HepG2 (cell line): ENCODE data around the gene AFG1L. TPM values are rescaled to one million over a fixed set of nuclear protein-coding genes. Genes with fewer than 3 reads are reported as not detected.

ENCODE experiments used
- MIXL1 ChIP-seq: IDR thresholded peaks from 2 replicates; pipeline ENCODE4 v1.6.1; 2016
- NFYB ChIP-seq: sonication (generic); formaldehyde crosslinking; IDR thresholded peaks from 2 replicates; pipeline ENCODE4 v1.4.0; 2020; ENCODE audit warnings: missing genetic modification reagents
- ZKSCAN1 ChIP-seq: fragments of 150-350 bp; IDR thresholded peaks from 2 replicates; pipeline ENCODE4 v1.6.1; 2014; ENCODE audit warnings: low read length
- polyA plus RNA-seq, 8 experiments: library from polyadenylated mRNA; depleted of rRNA in 3 of 8; stranded (reverse) in 7 of 8; unstranded in 1 of 8; fragments of >200 nt; fragmentation: Illumina TruSeq in 4 of 8; extraction: Trizol in 4 of 8; gene quantifications; 2 replicates each; pipeline versions ENCODE4 v1.2.1 to v1.2.3, GENCODE V29; 2011 to 2016; ENCODE audit warnings: low read depth in 4 of 8, missing spikeins in 1 of 8, mixed read lengths in 1 of 8; ENCODE audit not compliant: insufficient read depth in 1 of 8
- total RNA-seq, 5 experiments: library from RNA; depleted of rRNA; stranded (reverse); fragments of >200 nt; fragmentation: Illumina TruSeq; extraction: Trizol; gene quantifications; 2 replicates each; pipeline ENCODE4 v1.2.3, GENCODE V29; 2016; ENCODE audit warnings: low read depth in 1 of 5
- TF ChIP-seq, protein P1 (sequence below): sonication (generic); formaldehyde crosslinking; IDR thresholded peaks from 2 replicates; pipeline ENCODE4 v1.4.0; 2020; ENCODE audit warnings: mild to moderate bottlenecking, missing genetic modification reagents
- TF ChIP-seq, protein P2 (sequence below): sonication (generic); formaldehyde crosslinking; IDR thresholded peaks from 2 replicates; pipeline ENCODE4 v1.8.1; 2023; ENCODE audit warnings: mild to moderate bottlenecking, inconsistent platforms, moderate library complexity, missing genetic modification reagents, borderline replicate concordance
- TF ChIP-seq, protein P3 (sequence below): IDR thresholded peaks from 2 replicates; pipeline ENCODE4 v1.6.1; 2012; ENCODE audit warnings: inconsistent platforms
- TF ChIP-seq, protein P4 (sequence below): sonication (generic); formaldehyde crosslinking; IDR thresholded peaks from 2 replicates; pipeline ENCODE4 v1.4.0; 2020; ENCODE audit warnings: missing genetic modification reagents
- TF ChIP-seq, protein P5 (sequence below): sonication (generic); formaldehyde crosslinking; conservative IDR thresholded peaks from 2 replicates; pipeline ENCODE4 v1.8.0; 2022; ENCODE audit warnings: mild to moderate bottlenecking, moderate library complexity, missing genetic modification reagents

Gene AFG1L
- total and polyA plus RNA-seq, 2 of the 13 experiments (the other 11 are each of a cell fraction or from before 2014, with no cell fraction given), result 3.1 to 14.0 TPM

DNA sequence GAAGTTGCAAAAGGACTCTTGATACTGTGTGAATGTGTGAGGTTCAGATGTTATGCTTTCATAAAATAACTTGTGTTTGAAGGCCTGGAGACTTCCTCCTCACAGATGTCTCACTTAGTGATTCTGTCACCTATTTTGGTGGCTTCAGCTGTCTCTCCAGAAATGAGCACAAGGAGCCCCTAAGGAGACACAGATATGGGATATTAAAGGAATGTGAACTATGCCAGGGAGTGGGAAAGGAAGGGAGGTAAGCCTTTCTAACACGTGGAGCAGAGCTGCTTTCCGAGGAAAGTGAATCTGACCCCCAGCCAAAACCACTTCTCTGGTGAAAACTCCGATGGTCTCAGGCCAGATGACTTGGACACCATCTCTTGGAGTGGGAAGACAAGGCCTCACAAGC lies 255.4 kb downstream of the AFG1L start (continued):
- TF ChIP-seq, protein P1, sequence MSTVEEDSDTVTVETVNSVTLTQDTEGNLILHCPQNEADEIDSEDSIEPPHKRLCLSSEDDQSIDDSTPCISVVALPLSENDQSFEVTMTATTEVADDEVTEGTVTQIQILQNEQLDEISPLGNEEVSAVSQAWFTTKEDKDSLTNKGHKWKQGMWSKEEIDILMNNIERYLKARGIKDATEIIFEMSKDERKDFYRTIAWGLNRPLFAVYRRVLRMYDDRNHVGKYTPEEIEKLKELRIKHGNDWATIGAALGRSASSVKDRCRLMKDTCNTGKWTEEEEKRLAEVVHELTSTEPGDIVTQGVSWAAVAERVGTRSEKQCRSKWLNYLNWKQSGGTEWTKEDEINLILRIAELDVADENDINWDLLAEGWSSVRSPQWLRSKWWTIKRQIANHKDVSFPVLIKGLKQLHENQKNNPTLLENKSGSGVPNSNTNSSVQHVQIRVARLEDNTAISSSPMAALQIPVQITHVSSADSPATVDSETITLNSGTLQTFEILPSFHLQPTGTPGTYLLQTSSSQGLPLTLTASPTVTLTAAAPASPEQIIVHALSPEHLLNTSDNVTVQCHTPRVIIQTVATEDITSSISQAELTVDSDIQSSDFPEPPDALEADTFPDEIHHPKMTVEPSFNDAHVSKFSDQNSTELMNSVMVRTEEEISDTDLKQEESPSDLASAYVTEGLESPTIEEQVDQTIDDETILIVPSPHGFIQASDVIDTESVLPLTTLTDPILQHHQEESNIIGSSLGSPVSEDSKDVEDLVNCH, result no peak
- TF ChIP-seq MIXL1 (CRISPR knock-in tag) (no peak), ZKSCAN1 (no peak), NFYB (CRISPR knock-in tag) (no peak)
- TF ChIP-seq, protein P2, sequence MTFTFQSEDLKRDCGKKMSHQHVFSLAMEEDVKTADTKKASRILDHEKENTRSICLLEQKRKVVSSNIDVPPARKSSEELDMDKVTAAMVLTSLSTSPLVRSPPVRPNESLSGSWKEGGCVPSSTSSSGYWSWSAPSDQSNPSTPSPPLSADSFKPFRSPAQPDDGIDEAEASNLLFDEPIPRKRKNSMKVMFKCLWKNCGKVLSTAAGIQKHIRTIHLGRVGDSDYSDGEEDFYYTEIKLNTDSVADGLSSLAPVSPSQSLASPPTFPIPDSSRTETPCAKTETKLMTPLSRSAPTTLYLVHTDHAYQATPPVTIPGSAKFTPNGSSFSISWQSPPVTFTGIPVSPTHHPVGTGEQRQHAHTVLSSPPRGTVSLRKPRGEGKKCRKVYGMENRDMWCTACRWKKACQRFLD (CRISPR knock-in tag), result no peak
- TF ChIP-seq, protein P3, sequence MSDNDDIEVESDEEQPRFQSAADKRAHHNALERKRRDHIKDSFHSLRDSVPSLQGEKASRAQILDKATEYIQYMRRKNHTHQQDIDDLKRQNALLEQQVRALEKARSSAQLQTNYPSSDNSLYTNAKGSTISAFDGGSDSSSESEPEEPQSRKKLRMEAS, result no peak
- TF ChIP-seq, protein P4, sequence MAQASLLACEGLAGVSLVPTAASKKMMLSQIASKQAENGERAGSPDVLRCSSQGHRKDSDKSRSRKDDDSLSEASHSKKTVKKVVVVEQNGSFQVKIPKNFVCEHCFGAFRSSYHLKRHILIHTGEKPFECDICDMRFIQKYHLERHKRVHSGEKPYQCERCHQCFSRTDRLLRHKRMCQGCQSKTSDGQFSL, result no peak
- TF ChIP-seq, protein P5, sequence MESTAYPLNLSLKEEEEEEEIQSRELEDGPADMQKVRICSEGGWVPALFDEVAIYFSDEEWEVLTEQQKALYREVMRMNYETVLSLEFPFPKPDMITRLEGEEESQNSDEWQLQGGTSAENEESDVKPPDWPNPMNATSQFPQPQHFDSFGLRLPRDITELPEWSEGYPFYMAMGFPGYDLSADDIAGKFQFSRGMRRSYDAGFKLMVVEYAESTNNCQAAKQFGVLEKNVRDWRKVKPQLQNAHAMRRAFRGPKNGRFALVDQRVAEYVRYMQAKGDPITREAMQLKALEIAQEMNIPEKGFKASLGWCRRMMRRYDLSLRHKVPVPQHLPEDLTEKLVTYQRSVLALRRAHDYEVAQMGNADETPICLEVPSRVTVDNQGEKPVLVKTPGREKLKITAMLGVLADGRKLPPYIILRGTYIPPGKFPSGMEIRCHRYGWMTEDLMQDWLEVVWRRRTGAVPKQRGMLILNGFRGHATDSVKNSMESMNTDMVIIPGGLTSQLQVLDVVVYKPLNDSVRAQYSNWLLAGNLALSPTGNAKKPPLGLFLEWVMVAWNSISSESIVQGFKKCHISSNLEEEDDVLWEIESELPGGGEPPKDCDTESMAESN (CRISPR knock-in tag), result no peak
- TF ChIP-seq, all 625 proteins: peak for 0
